Keratinocyte (primary cell): ENCODE results near the gene SMIM3. TPM values are rescaled to one million over a fixed set of nuclear protein-coding genes. Genes with fewer than 3 reads are reported as not detected.
"Not testable (repeated sequence)": the region's sequence is repeated elsewhere in the genome, so short reads cannot be mapped to it uniquely, and the experiment has no call there.

ENCODE experiments used
- DNase-seq: peaks from one replicate; pipeline ENCODE4 v3.0.0-alpha.2; 2011; ENCODE audit warnings: low read depth, missing footprints, low spot score
- FAIRE-seq: peaks from 2 replicates; lab custom pipeline; 2011; peaks lifted over from hg19 to GRCh38; lab: Jason Lieb, UNC
- H2AFZ ChIP-seq: 2 replicates; pipeline ENCODE4 v1.6.0; 2012; ENCODE audit warnings: low read length, control low read depth, inconsistent platforms; ENCODE audit not compliant: control insufficient read depth
- H3K27ac ChIP-seq: 2 replicates; pipeline ENCODE4 v1.5.1; 2011; ENCODE audit warnings: low read length; ENCODE audit not compliant: control insufficient read depth, insufficient read depth
- H3K27me3 ChIP-seq: 3 replicates; pipeline ENCODE4 v1.6.0; 2011; ENCODE audit warnings: low read length; ENCODE audit not compliant: control insufficient read depth, insufficient read depth; ENCODE audit errors: extremely low read depth
- H3K36me3 ChIP-seq, 2 experiments: 2 replicates in 1 of 2; 3 replicates in 1 of 2; pipeline ENCODE4 v1.5.1; 2011; ENCODE audit warnings: low read length in 2 of 2, mild to moderate bottlenecking in 1 of 2; ENCODE audit not compliant: control insufficient read depth in 2 of 2, insufficient read depth in 2 of 2; ENCODE audit errors: extremely low read depth in 1 of 2
- H3K4me1 ChIP-seq: 3 replicates; pipeline ENCODE4 v1.5.1; 2011; ENCODE audit warnings: low read length; ENCODE audit not compliant: control insufficient read depth, insufficient read depth; ENCODE audit errors: extremely low read depth
- H3K4me2 ChIP-seq: 3 replicates; pipeline ENCODE4 v1.6.0; 2011; ENCODE audit warnings: low read depth, low read length; ENCODE audit not compliant: control insufficient read depth, insufficient read depth; ENCODE audit errors: extremely low read depth
- H3K4me3 ChIP-seq, 3 experiments: fragments of 200-600 bp in 1 of 3; sonication (generic) in 1 of 3; 2 replicates in 2 of 3; 3 replicates in 1 of 3; pipeline ENCODE4 v1.5.1; 2011 to 2016; ENCODE audit warnings: low read length in 3 of 3, mild to moderate bottlenecking in 3 of 3, control low read depth in 2 of 3, inconsistent platforms in 1 of 3, low read depth in 1 of 3, mixed read lengths in 1 of 3, mixed run types in 1 of 3, moderate library complexity in 1 of 3; ENCODE audit not compliant: control insufficient read depth in 2 of 3, insufficient read depth in 2 of 3; ENCODE audit errors: extremely low read depth in 1 of 3
- H3K79me2 ChIP-seq: 2 replicates; pipeline ENCODE4 v1.6.0; 2012; ENCODE audit warnings: low read length; ENCODE audit not compliant: control insufficient read depth, insufficient read depth
- H3K9ac ChIP-seq: 3 replicates; pipeline ENCODE4 v1.6.0; 2011; ENCODE audit warnings: low read length; ENCODE audit not compliant: control insufficient read depth, insufficient read depth; ENCODE audit errors: extremely low read depth
- H3K9me1 ChIP-seq: 3 replicates; pipeline ENCODE4 v1.6.0; 2011; ENCODE audit warnings: low read length; ENCODE audit not compliant: control insufficient read depth, insufficient read depth; ENCODE audit errors: extremely low read depth
- H3K9me3 ChIP-seq: 2 replicates; pipeline ENCODE4 v1.5.1; 2012; ENCODE audit warnings: low read depth, low read length; ENCODE audit not compliant: control insufficient read depth
- H4K20me1 ChIP-seq: 3 replicates; pipeline ENCODE4 v1.6.0; 2011; ENCODE audit warnings: low read length; ENCODE audit not compliant: control insufficient read depth, insufficient read depth; ENCODE audit errors: extremely low read depth
- CTCF ChIP-seq, 3 experiments: IDR thresholded peaks in 1 of 3; conservative IDR thresholded peaks in 1 of 3; optimal IDR thresholded peaks in 1 of 3; 2 replicates in 2 of 3; 3 replicates in 1 of 3; pipeline versions ENCODE3 to v1.5.1; 2011; ENCODE audit warnings: low read length in 3 of 3, mild to moderate bottlenecking in 3 of 3, moderate library complexity in 2 of 3, control low read depth in 1 of 3, inconsistent platforms in 1 of 3; ENCODE audit not compliant: insufficient read depth in 2 of 3; ENCODE audit errors: extremely low read depth in 1 of 3
- EZH2 ChIP-seq: IDR thresholded peaks from one replicate; pipeline ENCODE4 v1.6.1; 2012; ENCODE audit warnings: inconsistent platforms, mild to moderate bottlenecking, low read length, moderate library complexity
- dilution Hi-C: fragments of 300-500 bp; cut with MboI; formaldehyde crosslinking; loops from one replicate; pipeline ENCODE4 v1.7.0; 2020; ENCODE audit warnings: low sequenced_read_pairs; ENCODE audit not compliant: extremely low pct_ligation_motif_present
- polyA plus RNA-seq, 5 experiments: library from polyadenylated mRNA; depleted of rRNA in 3 of 5; stranded (reverse) in 3 of 5; stranded (forward) in 1 of 5; unstranded in 1 of 5; fragments of >200 nt; gene quantifications; 1 replicate in 1 of 5; 2 replicates in 3 of 5; 3 replicates in 1 of 5; pipeline versions ENCODE4 v1.2.1 to v1.2.3, GENCODE V29; 2011 to 2012; ENCODE audit warnings: missing spikeins in 2 of 5, low read depth in 1 of 5, low replicate concordance in 1 of 5

Gene SMIM3
- polyA plus RNA-seq, 1 donor (not counting 4 experiments of a cell fraction or from before 2014, with no cell fraction given), result 29.7 TPM

GRCh38 chr5:150738862-150739261 is 39.7 kb upstream of the SMIM3 start:
- H4K20me1 ChIP-seq, result no peaks in the 10 kb centered on the region
- H3K36me3 ChIP-seq, result peaks cover 3 to 7% of the 10 kb centered on the region in 2 experiments
- FAIRE-seq (no peak), DNase-seq (no peak)
- dilution Hi-C loops, result no loop called here
- no peak overlapping the region for H3K9ac ChIP-seq
- no peaks in the 10 kb centered on the region for H3K4me1 ChIP-seq
- H3K9me3 ChIP-seq, result no peaks in the 10 kb centered on the region
- no peak overlapping the region for H2AFZ ChIP-seq
- H3K27me3 ChIP-seq, result no peaks in the 10 kb centered on the region
- no peak overlapping the region for H3K27ac ChIP-seq
- peaks cover 61% of the 10 kb centered on the region for H3K79me2 ChIP-seq
- TF ChIP-seq CTCF (optimal IDR thresholded peaks at IDR 0.05 in 1 of 3, IDR thresholded peaks at IDR 0.05 in 1 of 3, conservative IDR thresholded peaks at IDR 0.05 in 1 of 3; ENCODE audit: extremely low read depth in 1 of 3, insufficient read depth in 2 of 3, low read length in 3 of 3) (no peak), EZH2 (no peak)
- no peak overlapping the region for H3K4me2 ChIP-seq
- no peak overlapping the region for H3K4me3 ChIP-seq
- H3K9me1 ChIP-seq, result no peaks in the 10 kb centered on the region

- TF ChIP-seq CTCF (optimal IDR thresholded peaks at IDR 0.05 in 1 of 3, IDR thresholded peaks at IDR 0.05 in 1 of 3, conservative IDR thresholded peaks at IDR 0.05 in 1 of 3; ENCODE audit: extremely low read depth in 1 of 3, insufficient read depth in 2 of 3, low read length in 3 of 3) (no peak), EZH2 (no peak)
- DNase-seq (no peak), FAIRE-seq (no peak)
- no peaks in the 10 kb centered on the region for H3K27me3 ChIP-seq
- no peak overlapping the region for H2AFZ ChIP-seq
- no peaks in the 10 kb centered on the region for H4K20me1 ChIP-seq
- peaks cover 48% of the 10 kb centered on the region for H3K79me2 ChIP-seq
- dilution Hi-C loops, result no loop called here
- no peaks in the 10 kb centered on the region for H3K9me3 ChIP-seq
- no peak overlapping the region for H3K27ac ChIP-seq
- H3K4me1 ChIP-seq, result no peaks in the 10 kb centered on the region
- no peak overlapping the region for H3K4me3 ChIP-seq
- no peak overlapping the region for H3K9ac ChIP-seq
- no peak overlapping the region for H3K4me2 ChIP-seq
- H3K36me3 ChIP-seq, result peaks cover 0 to 3% of the 10 kb centered on the region in 2 experiments
- no peaks in the 10 kb centered on the region for H3K9me1 ChIP-seq
Observed at GRCh38 chr5:150740992-150741391, 37.6 kb upstream of the SMIM3 start.

- H4K20me1 ChIP-seq, H3K27me3 ChIP-seq, H3K4me1 ChIP-seq, DNase-seq, H3K4me3 ChIP-seq, H3K27ac ChIP-seq, H3K9me1 ChIP-seq, H2AFZ ChIP-seq, H3K9ac ChIP-seq, H3K4me2 ChIP-seq, FAIRE-seq, H3K36me3 ChIP-seq, H3K9me3 ChIP-seq, dilution Hi-C loops: not testable (repeated sequence)
- H3K79me2 ChIP-seq, result peaks cover 35% of the 10 kb centered on the region
Observed at GRCh38 chr5:150742455-150743141, 36.0 kb upstream of the SMIM3 start.

- peaks cover 32% of the 10 kb centered on the region for H3K79me2 ChIP-seq
- H3K9me3 ChIP-seq, H3K27ac ChIP-seq, H3K4me1 ChIP-seq, H3K27me3 ChIP-seq, H2AFZ ChIP-seq, H3K9me1 ChIP-seq, DNase-seq, H3K4me2 ChIP-seq, FAIRE-seq, H3K9ac ChIP-seq, H3K36me3 ChIP-seq, H4K20me1 ChIP-seq, H3K4me3 ChIP-seq, dilution Hi-C loops: not testable (repeated sequence)
Observed at GRCh38 chr5:150743142-150743488, 35.4 kb upstream of the SMIM3 start.
